NCI-H2196 (cell line): Measurements from ENCODE around the gene FKRP.
"Not testable (repeated sequence)": the region's sequence is repeated elsewhere in the genome, so short reads cannot be mapped to it uniquely, and the experiment has no call there.

Experiments
- DNase-seq: peaks from one replicate; lab custom pipeline; 2025; ENCODE audit not compliant: unreplicated experiment; lab: John Stamatoyannopoulos, UW

The FKRP gene

DNA sequence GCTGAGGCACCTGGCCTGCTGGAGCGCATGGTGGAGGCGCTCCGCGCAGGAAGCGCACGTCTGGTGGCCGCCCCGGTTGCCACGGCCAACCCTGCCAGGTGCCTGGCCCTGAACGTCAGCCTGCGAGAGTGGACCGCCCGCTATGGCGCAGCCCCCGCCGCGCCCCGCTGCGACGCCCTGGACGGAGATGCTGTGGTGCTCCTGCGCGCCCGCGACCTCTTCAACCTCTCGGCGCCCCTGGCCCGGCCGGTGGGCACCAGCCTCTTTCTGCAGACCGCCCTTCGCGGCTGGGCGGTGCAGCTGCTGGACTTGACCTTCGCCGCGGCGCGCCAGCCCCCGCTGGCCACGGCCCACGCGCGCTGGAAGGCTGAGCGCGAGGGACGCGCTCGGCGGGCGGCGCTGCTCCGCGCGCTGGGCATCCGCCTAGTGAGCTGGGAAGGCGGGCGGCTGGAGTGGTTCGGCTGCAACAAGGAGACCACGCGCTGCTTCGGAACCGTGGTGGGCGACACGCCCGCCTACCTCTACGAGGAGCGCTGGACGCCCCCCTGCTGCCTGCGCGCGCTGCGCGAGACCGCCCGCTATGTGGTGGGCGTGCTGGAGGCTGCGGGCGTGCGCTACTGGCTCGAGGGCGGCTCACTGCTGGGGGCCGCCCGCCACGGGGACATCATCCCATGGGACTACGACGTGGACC is 10.1 kb downstream of the FKRP start:
- no peak for DNase-seq

DNA sequence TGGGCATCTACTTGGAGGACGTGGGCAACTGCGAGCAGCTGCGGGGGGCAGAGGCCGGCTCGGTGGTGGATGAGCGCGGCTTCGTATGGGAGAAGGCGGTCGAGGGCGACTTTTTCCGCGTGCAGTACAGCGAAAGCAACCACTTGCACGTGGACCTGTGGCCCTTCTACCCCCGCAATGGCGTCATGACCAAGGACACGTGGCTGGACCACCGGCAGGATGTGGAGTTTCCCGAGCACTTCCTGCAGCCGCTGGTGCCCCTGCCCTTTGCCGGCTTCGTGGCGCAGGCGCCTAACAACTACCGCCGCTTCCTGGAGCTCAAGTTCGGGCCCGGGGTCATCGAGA is 10.7 kb downstream of the FKRP start:
- DNase-seq = no peak

DNA sequence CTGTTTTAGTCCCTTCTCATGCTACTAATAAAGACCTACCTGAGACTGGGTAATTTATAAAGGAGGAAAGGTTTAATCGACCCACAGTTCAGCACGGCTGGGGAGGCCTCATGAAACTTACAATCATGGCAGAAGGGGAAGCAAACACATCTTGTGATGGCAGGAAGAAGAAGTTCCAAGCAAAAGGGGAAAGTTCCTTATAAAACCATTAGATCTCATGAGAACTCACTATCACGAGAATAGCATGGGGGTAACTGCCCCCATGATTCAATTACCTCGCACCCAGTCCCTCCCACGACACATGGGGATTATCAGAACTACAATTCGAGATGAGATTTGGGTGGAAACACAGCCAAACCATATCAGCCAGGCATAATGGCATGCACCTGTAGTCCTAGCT is 13.3 kb downstream of the FKRP start:
- no peak for DNase-seq

DNA sequence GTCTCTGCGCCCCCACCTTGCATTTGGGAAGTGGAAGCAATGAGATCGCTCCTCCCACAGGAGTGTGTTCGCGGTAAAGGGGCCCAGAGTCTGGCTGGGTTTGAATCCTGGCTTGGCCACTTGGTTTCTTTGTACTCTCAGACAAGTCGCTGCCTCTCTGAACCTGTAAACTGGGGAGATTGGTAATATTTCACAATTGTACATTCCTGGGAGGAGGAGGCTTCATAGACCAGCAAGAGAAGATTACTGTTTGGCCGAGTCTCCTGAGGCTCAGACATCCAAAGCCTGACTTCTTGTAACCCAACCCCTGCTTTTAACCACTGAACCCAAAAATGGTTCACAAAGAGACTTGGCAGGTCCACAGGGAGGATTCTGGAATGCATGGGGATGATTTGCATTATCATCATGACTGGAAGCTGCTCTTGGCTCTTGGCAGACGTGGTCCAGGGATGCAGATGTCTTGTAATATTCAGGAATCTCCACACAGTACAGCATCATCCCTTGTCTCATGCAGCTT is 14.0 kb downstream of the FKRP start:
- no peak for DNase-seq

DNA sequence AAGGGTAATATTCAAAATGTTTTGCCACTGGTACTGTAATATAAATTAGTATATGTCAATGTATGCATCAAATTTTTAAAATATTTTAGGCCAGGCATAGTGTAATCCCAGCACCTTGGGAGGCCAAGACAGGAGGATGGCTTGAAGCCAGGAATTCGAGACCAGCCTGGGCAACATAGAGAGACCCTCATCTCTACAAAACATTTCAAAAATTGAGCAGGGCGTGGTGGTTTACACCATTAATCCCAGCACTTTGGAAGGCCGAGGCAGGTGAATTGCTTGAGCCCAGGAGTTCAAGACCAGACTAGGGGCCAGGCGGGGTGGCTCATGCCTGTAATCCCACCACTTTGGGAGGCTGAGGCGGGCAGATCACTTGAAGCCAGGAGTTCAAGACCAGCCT is 14.5 kb downstream of the FKRP start:
- DNase-seq = no peak

DNA sequence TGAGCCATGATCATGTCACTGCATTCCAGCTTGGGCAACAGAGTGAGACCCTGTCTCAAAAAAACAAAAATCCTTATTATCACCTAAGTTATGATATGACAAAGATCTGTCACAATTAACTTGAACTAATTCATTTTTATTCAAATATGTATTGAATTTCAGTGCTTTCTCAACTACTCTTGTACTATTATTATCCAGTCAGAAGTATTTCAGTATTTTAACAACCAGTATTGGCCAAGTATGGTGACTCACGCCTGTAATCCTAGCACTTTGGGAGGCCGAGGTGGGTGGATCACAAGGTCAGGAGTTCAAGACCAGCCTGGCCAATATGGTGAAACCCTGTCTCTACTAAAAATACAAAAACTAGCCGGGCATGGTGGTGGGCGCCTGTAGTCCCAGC is 15.0 kb downstream of the FKRP start:
- not testable (repeated sequence) for DNase-seq

DNA sequence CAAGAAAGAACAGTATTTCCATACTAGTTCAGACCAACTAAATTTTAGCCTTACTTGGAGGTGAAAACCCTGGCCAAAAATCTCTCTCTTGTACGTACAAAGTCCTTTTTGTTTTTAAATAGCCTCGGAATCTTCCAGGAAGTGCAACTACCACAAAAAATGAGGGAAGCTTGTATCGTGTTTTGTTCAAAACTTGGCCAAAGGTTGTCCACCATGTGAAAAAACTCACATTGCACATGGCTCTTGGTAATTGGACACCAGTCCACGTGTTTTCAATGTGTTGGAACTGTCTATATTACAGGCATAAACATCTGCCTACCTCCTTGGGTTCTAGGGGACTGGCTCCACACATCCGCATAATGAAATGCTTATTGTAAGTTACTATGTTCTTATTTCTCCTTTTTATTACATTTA is 15.6 kb downstream of the FKRP start:
- no peak for DNase-seq

DNA sequence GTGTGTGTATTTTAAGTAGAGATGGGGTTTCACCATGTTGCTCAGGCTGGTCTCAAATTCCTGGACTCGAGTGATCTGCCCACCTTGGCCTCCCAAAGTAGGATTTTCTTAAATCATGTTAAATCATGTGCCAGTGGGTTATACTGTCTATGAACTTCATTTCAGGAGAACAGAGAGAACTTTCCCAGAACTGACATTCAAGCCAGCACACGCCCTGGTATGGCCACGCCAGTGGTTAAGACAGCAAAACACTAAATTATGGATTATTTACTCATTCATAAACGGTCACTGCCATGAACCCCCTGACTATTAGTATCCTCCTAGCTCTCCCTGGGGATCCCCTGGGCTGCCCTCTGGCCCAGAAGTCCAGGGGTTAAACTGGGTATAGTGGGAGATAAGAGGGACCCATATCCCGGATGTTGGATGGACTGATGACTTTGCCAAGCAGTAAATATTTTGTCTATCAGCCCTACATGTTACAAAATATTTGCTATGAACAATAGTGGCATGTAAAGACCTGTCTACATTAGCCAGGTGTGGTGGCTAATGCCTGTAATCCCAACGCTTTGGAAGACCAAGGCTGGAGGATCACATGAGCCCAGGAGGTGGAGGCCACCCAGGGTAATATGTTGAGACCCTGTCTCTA is 16.5 kb downstream of the FKRP start:
- no peak for DNase-seq

DNA sequence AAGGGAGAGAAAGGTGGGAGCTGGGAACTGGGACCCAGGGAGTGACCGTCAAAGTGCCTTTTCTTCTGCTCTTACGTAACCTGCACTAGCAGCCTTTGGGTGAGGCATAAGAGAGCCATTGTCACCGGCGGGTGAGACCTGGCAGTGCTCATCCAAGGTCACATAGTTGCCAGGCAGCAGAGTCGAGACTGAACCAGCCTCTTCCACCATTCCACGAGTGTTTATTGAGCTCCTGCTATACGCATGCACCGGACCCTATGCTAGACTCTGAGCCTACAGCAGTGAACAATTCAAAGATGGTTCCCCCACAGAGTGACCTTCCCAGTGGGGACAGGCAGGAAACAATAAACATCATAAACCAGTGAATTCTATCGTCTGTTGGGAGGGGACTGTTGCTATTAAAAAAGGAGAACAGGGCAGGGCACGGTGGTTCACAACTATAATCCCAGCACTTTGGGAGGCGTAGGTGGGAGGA is 19.0 kb downstream of the FKRP start:
- no peak for DNase-seq

DNA sequence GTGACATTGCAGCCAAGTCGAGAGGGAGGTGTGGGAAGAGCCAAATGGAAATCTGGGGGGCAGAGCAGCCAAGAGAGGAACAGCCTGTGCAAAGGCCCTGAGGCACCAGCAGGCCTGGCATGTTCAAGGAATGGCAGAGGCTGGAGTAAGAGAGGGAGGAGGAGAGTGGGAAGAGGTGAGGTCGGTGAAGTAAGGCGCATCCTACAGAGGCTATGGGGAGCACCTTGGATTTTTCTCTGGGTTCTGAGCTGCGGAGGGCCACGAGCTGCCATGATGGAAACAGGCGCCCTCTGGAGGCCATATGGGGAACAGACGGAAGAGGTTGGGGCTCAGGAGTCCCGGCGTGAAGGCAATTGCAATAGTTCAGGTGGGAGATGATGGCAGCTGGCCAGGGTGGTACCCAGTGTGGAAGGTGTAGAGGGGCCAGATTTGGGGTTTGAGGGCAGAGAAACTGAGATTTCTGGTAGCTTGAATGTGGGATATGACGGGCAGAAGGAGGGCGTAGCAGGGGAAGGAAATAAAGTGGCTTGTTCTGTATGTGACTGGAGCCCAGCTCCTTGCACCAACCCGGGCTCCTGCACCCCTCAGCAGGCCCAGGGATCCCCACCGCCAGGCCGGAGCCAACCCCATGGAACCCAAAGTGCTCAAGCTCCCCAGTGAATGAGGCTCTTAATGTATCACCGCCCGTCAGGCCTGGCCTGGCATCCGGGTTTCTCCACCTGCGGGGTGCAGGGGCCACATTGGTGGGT is 20.9 kb downstream of the FKRP start:
- peak; percentile 41 for DNase-seq

DNA sequence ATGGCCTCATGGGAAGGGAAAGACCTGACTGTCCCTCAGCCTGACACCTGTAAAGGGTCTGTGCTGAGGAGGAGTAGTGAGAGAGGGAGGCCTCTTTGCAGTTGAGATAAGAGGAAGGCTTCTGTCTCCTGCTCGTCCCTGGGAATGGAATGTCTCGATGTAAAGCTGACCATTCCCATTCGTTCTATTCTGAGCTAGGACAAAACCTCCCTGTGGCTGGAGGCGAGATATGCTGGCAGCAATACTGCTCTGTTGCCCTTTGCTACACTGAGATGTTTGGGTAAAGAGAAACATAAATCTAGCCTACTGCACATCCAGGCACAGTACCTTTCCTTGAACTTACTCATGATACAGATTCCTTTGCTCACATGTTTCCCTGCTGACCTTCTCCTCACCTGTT is 22.9 kb downstream of the FKRP start:
- DNase-seq = not testable (repeated sequence)

DNA sequence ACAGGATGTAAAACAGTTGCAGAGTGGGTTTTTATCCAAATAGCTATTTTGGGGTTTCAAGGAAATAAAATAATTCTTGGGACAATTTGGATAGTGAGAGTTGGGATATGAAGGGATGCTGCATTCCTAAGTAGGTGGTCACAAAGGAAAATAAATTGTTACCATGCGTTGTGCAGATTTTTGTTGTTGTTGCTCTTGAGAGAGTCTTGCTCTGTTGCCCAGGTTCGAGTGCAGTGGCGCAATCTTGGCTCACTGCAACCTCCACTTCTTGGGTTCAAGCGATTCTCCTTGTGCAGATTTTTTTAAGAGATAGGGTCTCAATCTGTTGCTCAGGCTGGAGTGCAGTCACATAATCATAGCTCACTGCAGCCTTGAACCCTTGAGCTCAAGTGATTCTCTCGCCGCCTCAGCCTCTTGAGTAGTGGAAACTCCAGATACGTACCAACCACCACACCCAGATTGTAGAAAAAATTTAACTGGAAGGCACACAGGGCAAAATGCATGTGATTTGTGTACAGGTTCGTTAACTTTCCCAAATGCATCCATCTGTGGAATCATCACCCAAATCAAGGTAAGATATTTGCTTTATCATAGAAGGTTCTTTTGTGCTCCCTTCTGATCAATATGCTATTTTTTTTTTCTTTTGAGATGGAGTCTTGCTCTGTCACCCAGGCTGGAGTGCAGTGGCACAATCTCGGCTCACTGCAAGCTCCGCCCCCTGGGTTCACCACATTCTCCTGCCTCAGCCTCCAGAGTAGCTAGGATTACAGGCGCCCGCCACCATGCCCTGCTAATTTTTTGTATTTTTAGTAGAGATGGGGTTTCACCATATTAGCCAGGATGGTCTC is 26.5 kb downstream of the FKRP start:
- no peak for DNase-seq

DNA sequence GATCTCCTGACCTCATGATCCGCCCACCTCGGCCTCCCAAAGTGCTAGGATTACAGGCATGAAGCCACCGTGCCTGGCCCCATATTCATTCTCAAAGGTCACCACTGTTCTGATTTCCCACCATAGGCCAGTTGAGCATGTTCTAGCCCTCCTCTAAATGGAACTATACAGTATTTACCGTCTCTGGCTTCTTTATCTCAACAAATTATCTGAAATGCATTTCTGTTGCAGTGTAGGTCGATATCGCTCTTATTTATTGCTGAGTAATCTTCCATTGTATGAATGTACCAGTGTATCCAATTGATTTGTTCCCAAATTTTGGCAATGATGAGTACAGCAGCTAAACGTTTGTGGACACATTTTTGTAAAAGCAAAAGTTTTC is 27.2 kb downstream of the FKRP start:
- DNase-seq = no peak

DNA sequence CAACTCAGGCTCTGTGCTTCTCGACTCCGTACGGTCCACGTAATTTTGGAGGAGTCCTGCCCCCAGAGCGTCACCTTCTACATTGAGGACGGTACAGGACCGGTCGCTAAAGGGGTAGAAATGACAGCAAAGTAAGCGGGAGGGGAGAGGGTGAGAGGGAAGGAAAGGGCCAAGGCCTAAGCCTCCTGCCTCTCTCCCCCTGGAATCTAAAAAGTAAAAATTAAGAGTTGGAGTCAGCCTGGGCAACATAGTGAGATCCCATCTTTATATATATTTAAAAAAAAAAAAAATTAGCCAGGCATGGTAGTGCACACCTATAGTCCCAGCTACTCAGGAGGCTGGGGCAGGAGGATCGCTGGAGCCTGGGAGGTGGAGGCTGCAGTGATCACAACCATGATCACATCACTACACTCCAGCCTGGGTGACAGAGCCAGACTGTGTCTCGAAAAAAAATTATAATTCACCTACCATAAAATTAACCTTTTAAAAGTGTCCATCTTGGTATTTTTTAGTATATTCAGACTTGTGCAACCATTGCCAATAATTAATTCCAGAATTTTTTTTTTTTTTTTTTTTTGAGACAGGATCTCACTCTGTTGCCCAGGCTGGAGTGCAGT is 29.9 kb downstream of the FKRP start:
- no peak for DNase-seq

DNA sequence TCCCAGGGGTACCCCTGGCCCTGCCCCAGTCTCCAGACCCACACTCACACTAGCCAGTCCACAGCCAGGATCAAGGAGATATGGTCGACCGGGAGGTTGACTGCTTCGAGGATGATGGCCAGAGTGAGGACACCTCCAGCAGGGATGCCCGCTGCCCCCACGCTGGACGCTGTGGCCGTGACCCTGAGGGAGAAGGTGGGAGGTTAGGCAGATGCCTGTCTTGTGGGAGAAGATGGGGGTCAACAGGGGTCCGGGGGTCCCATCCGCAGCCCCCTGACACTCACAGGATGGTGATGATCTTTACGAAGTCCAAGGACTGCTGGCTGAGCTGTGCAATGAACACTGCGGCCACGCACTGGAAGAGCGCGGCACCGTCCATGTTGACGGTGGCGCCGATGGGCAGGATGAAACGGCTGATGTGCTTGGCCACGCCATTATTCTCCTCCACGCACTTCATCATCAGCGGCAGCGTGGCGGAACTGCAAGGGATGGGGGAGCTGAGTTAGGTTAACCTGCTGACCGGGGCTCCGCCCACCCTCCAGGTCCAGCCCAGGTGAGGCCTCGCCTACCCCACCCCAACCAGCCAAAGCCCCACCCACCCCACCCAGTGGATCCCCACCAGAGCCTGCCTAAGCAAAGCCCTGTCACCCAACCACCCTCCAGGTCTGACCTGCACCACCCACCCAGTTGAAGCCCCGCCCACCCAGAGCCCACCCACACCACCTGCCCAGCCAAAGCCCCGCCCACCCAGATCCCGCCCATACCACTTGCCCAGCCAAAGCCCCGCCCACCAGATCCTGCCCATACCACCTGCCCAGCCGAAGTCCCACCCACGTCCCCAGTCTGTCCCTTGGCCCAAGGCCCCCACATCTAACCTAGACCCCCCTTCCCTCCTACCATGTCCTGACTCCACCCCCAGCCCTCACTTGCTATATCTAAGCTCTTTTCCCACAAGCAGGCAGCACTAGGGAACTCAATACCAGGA is 31.4 kb downstream of the FKRP start:
- no peak for DNase-seq

DNA sequence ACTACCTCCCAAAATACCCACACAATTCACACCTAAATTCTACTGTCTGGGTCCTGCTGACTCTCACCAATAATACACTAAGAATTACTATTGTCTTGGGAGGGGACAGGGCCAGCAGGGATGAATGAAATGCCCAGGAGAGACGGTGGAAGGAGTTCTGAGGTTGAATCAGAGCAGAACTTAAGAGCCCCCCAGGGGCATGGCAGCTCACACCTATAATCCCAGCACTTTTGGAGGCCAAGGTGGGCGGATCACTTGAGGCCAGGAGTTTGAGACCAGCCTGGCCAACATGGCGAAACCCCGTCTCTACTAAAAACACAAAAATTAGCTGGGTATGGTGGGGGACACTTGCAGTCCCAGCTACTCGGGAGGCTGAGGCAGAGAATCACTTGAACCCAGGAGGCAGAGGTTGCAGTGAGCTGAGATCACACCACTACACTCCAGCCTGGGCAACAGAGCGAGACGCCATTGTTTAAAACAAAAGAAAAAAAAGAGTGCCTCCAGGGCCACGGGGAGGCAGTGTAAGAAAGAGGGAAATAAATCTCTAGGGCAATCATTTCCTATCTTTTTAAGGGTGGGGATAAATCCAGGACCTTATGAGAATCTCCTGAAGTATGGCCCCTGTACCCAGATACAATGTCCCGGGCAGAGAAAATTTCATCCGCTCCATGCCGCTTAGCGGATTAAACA is 32.2 kb downstream of the FKRP start:
- DNase-seq = not testable (repeated sequence)

DNA sequence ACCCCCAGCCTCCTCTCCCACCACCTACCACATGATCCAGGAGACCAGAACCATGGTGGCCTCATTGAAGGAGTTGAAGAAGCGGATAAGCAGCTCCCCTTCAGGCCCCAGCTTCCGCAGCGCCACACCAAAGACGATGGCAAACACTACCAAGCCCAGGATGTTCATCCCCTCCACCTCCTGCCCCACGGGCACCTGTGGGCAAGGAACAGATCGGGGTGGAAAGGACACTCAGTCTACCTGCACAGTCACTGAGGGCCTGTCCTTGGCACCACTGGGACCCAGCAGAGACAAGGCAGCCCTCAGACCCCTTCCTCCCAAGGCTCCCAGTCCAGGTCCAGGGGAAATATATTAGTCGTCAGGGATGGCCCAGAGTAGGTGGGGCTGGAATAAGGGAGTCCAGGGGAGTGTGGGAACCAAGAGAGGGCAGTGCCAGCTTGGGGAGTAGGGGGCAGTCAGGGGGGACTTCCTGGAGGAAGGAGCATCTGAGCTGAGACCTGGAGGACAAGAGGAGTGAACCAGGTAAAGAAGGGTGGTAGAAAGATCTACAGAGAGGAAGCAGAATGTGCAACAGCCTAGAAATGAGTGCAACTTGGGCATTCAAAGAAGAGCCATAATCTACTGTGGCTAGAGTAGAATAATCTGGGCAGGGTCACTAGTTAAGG is 36.6 kb downstream of the FKRP start:
- DNase-seq = no peak

DNA sequence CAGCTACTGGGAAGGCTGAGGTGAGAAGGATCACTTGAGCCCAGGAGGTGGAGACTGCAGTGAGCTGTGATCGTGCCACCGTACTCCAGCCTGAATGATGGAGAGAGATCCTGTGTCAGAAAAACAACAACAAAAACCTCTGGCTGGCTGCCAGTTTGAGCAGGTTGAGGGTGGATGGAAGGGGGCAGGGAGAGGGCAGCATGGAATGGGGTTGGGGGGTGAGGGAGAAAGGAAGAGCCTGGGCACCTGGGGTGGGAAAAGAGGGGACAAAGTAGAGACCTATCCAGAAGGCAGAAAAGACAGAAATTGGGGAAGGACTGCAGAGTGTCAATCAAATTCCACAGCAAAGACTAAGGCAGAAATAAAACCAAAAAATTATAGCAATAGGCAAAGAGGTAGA is 37.8 kb downstream of the FKRP start:
- DNase-seq = peak; percentile 54
